Thoracic aorta (tissue), 2 donors: ENCODE results near the gene PCYOX1L. TPM values are rescaled to one million over a fixed set of nuclear protein-coding genes. Genes with fewer than 3 reads are reported as not detected.

Experiments
- ATAC-seq: fragments of 150-250 bp; one replicate; pipeline ENCODE4 v1.8.0; 2017; ENCODE audit warnings: low read depth; ENCODE audit not compliant: insufficient number of reproducible peaks, low FRiP score
- DNase-seq: peaks from one replicate; pipeline ENCODE4 v3.0.0-alpha.2; 2020; ENCODE audit warnings: low spot score
- H3K27ac ChIP-seq, 2 donors: fragments of 200-600 bp; sonication (generic); 1 replicate in 1 of 2; 2 replicates in 1 of 2; pipeline ENCODE4 v1.5.1; 2016; ENCODE audit warnings: mild to moderate bottlenecking in 2 of 2, moderate library complexity in 2 of 2
- H3K27me3 ChIP-seq: fragments of 200-600 bp; sonication (generic); replicated peaks from 2 replicates; pipeline ENCODE4 v1.6.0; 2016; ENCODE audit warnings: mild to moderate bottlenecking; ENCODE audit not compliant: insufficient read depth
- H3K36me3 ChIP-seq: fragments of 200-600 bp; sonication (generic); one replicate; pipeline ENCODE4 v1.5.1; 2016
- H3K4me1 ChIP-seq, 2 donors: fragments of 200-600 bp; sonication (generic); 1 replicate in 1 of 2; 2 replicates in 1 of 2; pipeline versions ENCODE4 v1.5.1 to v1.6.0; 2016; ENCODE audit warnings: low read depth in 2 of 2, mild to moderate bottlenecking in 1 of 2; ENCODE audit not compliant: control insufficient read depth in 1 of 2
- H3K4me3 ChIP-seq: fragments of 200-600 bp; sonication (generic); 2 replicates; pipeline ENCODE4 v1.5.1; 2016; ENCODE audit warnings: mild to moderate bottlenecking
- H3K9me3 ChIP-seq: fragments of 200-600 bp; sonication (generic); 2 replicates; pipeline ENCODE4 v1.5.1; 2016
- total RNA-seq, 2 donors: library from RNA; depleted of rRNA; stranded (reverse); fragments of >200 nt; gene quantifications; one replicate each; pipeline versions ENCODE4 v1.1.0 to v1.2.3, GENCODE V29; 2016
- TF ChIP-seq, protein P1 (sequence below): fragments of 200-600 bp; sonication (generic); IDR thresholded peaks from one replicate; pipeline ENCODE4 v1.5.1; 2019; ENCODE audit warnings: antibody characterized with exemption

The PCYOX1L gene
- total RNA-seq, 2 donors from 2014 or later: 7.3 to 7.8 TPM

DNA sequence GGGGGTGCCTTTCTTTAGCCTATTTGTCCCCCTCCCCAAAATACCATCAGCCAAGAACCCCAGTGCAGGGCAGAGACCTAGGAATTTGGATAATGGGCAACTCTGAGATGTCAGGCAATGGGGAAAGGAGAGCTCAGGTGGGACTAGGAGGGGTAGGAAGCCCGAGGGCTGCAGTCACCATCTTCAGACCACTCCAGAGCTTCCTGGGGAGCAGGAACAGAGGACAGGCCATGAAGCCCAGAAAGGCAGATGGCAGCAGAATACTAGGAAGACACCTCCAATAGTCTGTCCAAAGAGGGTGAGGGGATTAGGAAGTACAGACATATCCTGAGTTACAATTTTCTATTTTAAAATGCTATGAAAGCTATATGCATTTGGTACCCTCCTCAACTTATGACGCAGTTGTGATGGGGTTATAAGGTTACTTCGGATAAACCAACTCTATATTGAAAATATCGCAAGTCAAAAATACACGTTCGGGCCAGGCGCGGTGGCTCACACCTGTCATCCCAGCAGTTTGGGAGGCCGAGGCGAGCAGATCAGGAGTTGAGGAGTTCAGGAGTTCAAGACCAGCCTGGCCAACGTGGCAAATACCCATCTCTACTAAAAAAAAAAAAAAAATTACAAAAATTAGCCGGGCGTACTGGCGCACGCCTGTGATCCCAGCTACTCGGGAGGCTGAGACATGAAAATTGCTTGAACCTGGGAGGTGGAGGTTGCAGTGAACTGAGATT is 55.8 kb downstream of the PCYOX1L start:
- Histone ChIP-seq H3K27ac (peak overlapping the region; percentile 96 to 97), H3K27me3 (no peaks in the 10 kb centered on the region), H3K9me3 (no peaks in the 10 kb centered on the region), H3K4me3 (peak overlapping the region; percentile 83), H3K4me1 (peaks cover 16 to 63% of the 10 kb centered on the region in 2 donors), H3K36me3 (peaks cover 92% of the 10 kb centered on the region)
- no peak for ATAC-seq
- DNase-seq: no peak
- TF ChIP-seq, protein P1, sequence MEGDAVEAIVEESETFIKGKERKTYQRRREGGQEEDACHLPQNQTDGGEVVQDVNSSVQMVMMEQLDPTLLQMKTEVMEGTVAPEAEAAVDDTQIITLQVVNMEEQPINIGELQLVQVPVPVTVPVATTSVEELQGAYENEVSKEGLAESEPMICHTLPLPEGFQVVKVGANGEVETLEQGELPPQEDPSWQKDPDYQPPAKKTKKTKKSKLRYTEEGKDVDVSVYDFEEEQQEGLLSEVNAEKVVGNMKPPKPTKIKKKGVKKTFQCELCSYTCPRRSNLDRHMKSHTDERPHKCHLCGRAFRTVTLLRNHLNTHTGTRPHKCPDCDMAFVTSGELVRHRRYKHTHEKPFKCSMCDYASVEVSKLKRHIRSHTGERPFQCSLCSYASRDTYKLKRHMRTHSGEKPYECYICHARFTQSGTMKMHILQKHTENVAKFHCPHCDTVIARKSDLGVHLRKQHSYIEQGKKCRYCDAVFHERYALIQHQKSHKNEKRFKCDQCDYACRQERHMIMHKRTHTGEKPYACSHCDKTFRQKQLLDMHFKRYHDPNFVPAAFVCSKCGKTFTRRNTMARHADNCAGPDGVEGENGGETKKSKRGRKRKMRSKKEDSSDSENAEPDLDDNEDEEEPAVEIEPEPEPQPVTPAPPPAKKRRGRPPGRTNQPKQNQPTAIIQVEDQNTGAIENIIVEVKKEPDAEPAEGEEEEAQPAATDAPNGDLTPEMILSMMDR: no peak

DNA sequence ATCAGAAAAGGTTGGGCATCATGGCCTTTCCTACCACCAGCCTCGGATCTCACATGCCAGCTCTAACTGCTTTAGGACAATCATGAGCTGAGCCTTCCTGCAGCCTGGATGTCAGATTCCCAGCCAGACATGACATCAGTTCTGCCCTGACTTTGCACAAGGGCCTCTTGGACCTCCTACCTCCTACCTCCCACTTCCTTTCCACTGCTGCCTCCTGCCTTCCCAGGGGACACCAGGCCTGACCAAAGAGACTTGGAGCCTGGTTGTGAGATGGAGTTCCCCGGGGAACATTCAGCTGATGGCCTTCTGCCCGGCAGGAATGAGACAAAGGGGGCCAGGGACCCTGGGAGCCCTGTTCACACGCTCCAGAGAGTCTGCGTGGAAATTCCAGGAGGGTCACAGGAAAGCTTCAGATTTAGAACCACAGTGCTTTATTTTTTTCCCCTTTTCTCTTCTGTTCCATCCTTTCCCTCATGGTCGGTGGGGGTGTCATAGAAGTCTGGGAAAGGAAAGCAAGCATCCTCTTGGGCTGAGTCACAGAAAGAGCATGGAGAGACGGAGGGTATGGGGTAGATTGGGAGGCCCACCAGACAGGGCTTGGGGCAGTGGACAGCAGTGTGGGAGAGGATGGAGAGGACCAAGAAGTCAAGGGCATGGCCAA is 56.7 kb downstream of the PCYOX1L start:
- peak overlapping the region; percentile 96 to 97 for H3K27ac ChIP-seq
- peak overlapping the region; percentile 83 for H3K4me3 ChIP-seq
- DNase-seq (no peak), ATAC-seq (no peak)
- TF ChIP-seq, protein P1: no peak
- no peaks in the 10 kb centered on the region for H3K9me3 ChIP-seq
- peaks cover 23 to 72% of the 10 kb centered on the region in 2 donors for H3K4me1 ChIP-seq
- H3K27me3 ChIP-seq: no peaks in the 10 kb centered on the region
- peaks cover 92% of the 10 kb centered on the region for H3K36me3 ChIP-seq

DNA sequence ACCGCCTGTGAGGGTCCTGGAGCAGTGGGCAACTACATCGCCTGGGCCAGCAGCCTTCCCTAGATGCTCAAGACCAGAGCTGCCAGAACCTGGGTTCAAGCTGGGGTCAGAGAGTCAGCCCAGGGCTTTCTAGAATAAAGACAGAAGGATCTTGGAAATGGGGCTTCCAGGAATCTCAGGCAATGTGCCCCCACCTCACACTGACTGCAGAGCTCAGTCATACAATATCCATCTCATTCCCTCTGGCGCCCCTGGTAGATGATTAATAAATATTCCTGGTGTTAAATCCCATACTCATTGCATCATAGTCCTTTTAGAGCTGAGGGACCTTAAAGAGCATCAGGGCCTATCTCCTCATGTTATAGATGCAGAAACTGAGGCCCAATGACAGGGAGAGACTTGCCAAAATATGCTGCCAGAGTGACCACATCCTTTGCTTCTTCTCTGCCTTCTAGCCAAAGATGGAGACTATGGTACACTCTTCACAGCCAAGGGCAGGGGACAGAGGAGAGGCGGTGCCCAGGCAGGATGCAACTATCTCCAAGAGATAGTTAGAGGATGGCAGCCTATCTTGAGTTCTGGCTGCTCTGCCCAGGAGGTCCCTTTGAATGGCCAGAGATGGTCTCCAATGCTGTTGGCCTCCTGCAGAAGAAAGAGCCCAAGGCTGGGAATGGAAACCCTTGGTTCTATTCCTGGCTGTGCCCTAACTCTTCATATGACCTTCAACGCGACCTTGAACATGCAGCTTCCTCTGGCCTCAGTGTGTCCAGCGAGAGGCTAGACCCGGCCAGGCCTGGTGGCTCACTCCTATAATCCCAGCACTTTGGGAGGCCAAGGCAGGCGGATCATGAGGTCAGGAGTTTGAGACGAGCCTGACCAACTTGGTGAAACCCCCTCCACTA is 57.5 kb downstream of the PCYOX1L start:
- Histone ChIP-seq H3K36me3 (peaks cover 92% of the 10 kb centered on the region), H3K4me3 (peak overlapping the region; percentile 83), H3K27me3 (no peaks in the 10 kb centered on the region), H3K9me3 (no peaks in the 10 kb centered on the region), H3K27ac (peak overlapping the region; percentile 96 to 97), H3K4me1 (peaks cover 29 to 80% of the 10 kb centered on the region in 2 donors)
- DNase-seq (no peak), ATAC-seq (no peak)
- TF ChIP-seq, protein P1: no peak

DNA sequence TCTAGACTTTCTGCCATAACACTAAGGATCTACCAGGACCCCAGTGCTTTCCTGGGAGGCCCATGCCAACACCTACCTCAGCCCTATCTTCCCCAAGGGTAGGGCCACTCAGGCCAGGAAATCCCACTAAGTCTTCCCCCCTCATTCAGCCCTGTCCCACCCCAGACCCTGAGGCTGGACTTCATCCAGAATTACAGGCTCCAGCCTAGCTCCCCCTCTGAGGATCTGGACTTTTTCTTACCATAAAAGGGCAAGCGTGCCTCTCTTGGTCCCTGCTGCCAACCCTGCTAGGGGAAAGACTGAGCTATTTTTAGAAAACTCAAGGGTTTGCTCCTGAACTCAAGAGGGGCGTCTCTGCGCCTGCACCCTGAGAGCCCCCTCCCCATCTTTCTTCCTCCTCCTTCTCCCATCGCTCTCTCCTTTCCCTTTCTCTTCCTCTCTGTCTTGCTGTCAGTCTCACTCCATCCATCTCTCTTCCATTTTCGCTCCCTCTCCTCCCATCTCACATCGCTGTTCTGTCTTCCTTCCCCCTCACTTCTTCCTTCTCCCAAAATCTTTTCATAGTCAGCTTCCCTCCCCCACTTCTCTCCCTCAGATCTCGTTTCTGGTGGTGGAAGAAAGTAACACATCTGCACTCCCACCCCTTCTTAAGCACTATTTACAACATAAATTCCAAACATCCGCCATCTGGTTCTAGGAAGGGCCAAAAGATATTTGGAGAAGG is 59.3 kb downstream of the PCYOX1L start:
- no peaks in the 10 kb centered on the region for H3K27me3 ChIP-seq
- no peak for ATAC-seq
- H3K36me3 ChIP-seq: peaks cover 90% of the 10 kb centered on the region
- H3K4me1 ChIP-seq: peaks cover 33 to 97% of the 10 kb centered on the region in 2 donors
- H3K4me3 ChIP-seq: peak overlapping the region; percentile 83
- peak overlapping the region; percentile 96 to 97 for H3K27ac ChIP-seq
- no peaks in the 10 kb centered on the region for H3K9me3 ChIP-seq
- DNase-seq: no peak
- TF ChIP-seq, protein P1: no peak
